GM23338 (cell line): ENCODE data around the gene GRAMD1C. TPM values are rescaled to one million over a fixed set of nuclear protein-coding genes. Genes with fewer than 3 reads are reported as not detected.

Source experiments
- ATAC-seq: fragments of 200-7000 bp; cut with Tn5 transposase; 3 replicates; pipeline ENCODE4 v1.9.1; 2020
- DNase-seq: peaks from one replicate; pipeline ENCODE4 v3.0.0-alpha.2; 2015; ENCODE audit warnings: low spot score
- H2AFZ ChIP-seq: fragments of 200-600 bp; sonication (generic); 2 replicates; pipeline ENCODE4 v1.8.0; 2016; ENCODE audit warnings: antibody characterized with exemption, mild to moderate bottlenecking, moderate library complexity
- H3F3A ChIP-seq: fragments of 200-600 bp; sonication (generic); replicated peaks from 2 replicates; pipeline ENCODE4 v1.8.0; 2017; ENCODE audit warnings: antibody characterized with exemption, mixed run types, low read depth
- H3K27ac ChIP-seq: fragments of 200-600 bp; sonication (generic); 2 replicates; pipeline ENCODE4 v1.6.1; 2016; ENCODE audit warnings: low read depth
- H3K27me3 ChIP-seq: fragments of 200-600 bp; sonication (generic); 2 replicates; pipeline ENCODE4 v1.8.0; 2016; ENCODE audit warnings: mild to moderate bottlenecking, mixed run types, moderate library complexity; ENCODE audit not compliant: insufficient read depth
- H3K36me3 ChIP-seq: fragments of 200-600 bp; sonication (generic); 2 replicates; pipeline ENCODE4 v1.8.0; 2016; ENCODE audit warnings: mild to moderate bottlenecking; ENCODE audit not compliant: insufficient read depth
- H3K4me1 ChIP-seq: fragments of 200-600 bp; sonication (generic); 2 replicates; pipeline ENCODE4 v1.8.0; 2016; ENCODE audit warnings: mild to moderate bottlenecking, moderate library complexity; ENCODE audit not compliant: insufficient read depth
- H3K4me2 ChIP-seq: fragments of 200-600 bp; sonication (generic); 2 replicates; pipeline ENCODE4 v1.7.1; 2017; ENCODE audit warnings: mixed run types
- H3K4me3 ChIP-seq: fragments of 200-600 bp; sonication (generic); 2 replicates; pipeline ENCODE4 v1.6.1; 2016; ENCODE audit warnings: mixed run types
- H3K79me2 ChIP-seq: fragments of 200-600 bp; sonication (generic); replicated peaks from 2 replicates; pipeline ENCODE4 v1.8.0; 2017; ENCODE audit warnings: mild to moderate bottlenecking; ENCODE audit not compliant: insufficient read depth
- H3K9me2 ChIP-seq: fragments of 200-600 bp; sonication (generic); 2 replicates; pipeline ENCODE4 v1.8.0; 2017; ENCODE audit not compliant: insufficient read depth
- H4K20me1 ChIP-seq: fragments of 200-600 bp; sonication (generic); replicated peaks from 2 replicates; pipeline ENCODE4 v1.8.0; 2017; ENCODE audit warnings: mild to moderate bottlenecking; ENCODE audit not compliant: insufficient read depth
- H3K27ac Mint-ChIP-seq: 2 replicates; pipeline ENCODE4 v1.8.0; 2020; ENCODE audit warnings: inconsistent platforms, mild to moderate bottlenecking, moderate library complexity, mixed read lengths
- H3K27me3 Mint-ChIP-seq: 3 replicates; pipeline ENCODE4 v1.8.0; 2022; ENCODE audit warnings: low read depth, mild to moderate bottlenecking, moderate library complexity, mixed read lengths, inconsistent platforms; ENCODE audit not compliant: insufficient read depth, poor library complexity
- H3K36me3 Mint-ChIP-seq: 3 replicates; pipeline ENCODE4 v1.8.0; 2021; ENCODE audit warnings: low read depth, mild to moderate bottlenecking, inconsistent platforms, moderate library complexity, mixed read lengths
- H3K4me1 Mint-ChIP-seq: 3 replicates; pipeline ENCODE4 v1.8.0; 2020; ENCODE audit warnings: mild to moderate bottlenecking, inconsistent platforms, mixed read lengths
- H3K4me3 Mint-ChIP-seq: 3 replicates; pipeline ENCODE4 v1.8.0; 2021; ENCODE audit warnings: moderate library complexity, mild to moderate bottlenecking, inconsistent platforms, mixed read lengths
- H3K9me3 Mint-ChIP-seq: 3 replicates; pipeline ENCODE4 v1.8.0; 2020; ENCODE audit warnings: moderate library complexity, mild to moderate bottlenecking, inconsistent platforms, mixed read lengths
- CREB1 ChIP-seq: fragments of 250-450 bp; sonication (Bioruptor Pico); IDR thresholded peaks from 2 replicates; pipeline ENCODE4 v1.5.0; 2020; ENCODE audit warnings: low read depth, mild to moderate bottlenecking, moderate library complexity
- CTCF ChIP-seq, 2 experiments: fragments of 200-600 bp in 1 of 2; sonication (generic) in 1 of 2; conservative IDR thresholded peaks; 2 replicates each; pipeline versions ENCODE4 v1.5.1 to v1.6.1; 2016 to 2017; ENCODE audit warnings: antibody characterized with exemption in 2 of 2, low read depth in 2 of 2, mild to moderate bottlenecking in 2 of 2, moderate library complexity in 1 of 2
- ETS1 ChIP-seq: IDR thresholded peaks from 2 replicates; pipeline ENCODE4 v1.6.1; 2016; ENCODE audit warnings: antibody characterized with exemption
- EZH2phosphoT487 ChIP-seq: fragments of 200-600 bp; sonication (generic); IDR thresholded peaks from one replicate; pipeline ENCODE4 v1.8.1; 2018; ENCODE audit warnings: antibody characterized with exemption; ENCODE audit not compliant: unreplicated experiment
- JUNB ChIP-seq: IDR thresholded peaks from one replicate; pipeline ENCODE4 v1.6.1; 2016; ENCODE audit warnings: antibody characterized with exemption; ENCODE audit not compliant: unreplicated experiment
- POLR2AphosphoS5 ChIP-seq: IDR thresholded peaks from 2 replicates; pipeline ENCODE4 v1.6.1; 2016; ENCODE audit warnings: antibody characterized with exemption, low read depth
- REST ChIP-seq: IDR thresholded peaks from one replicate; pipeline ENCODE4 v1.6.1; 2018; ENCODE audit warnings: antibody characterized with exemption; ENCODE audit not compliant: unreplicated experiment
- STAT1 ChIP-seq: IDR thresholded peaks from one replicate; pipeline ENCODE4 v1.6.1; 2016; ENCODE audit warnings: antibody characterized with exemption; ENCODE audit not compliant: unreplicated experiment
- ZNF114 ChIP-seq: fragments of 250-450 bp; sonication (Bioruptor Pico); IDR thresholded peaks from 2 replicates; pipeline ENCODE4 v1.5.0; 2020; ENCODE audit warnings: mild to moderate bottlenecking, moderate library complexity
- ZNF331 ChIP-seq: fragments of 250-450 bp; sonication (Bioruptor Pico); IDR thresholded peaks from 2 replicates; pipeline ENCODE4 v1.5.0; 2020; ENCODE audit warnings: low read depth, mild to moderate bottlenecking, moderate library complexity
- polyA plus RNA-seq: library from polyadenylated mRNA; unstranded; fragments of >200 nt; fragmentation: Nextera tagmentation; extraction: Ambion mirVana; gene quantifications from 2 replicates; pipeline ENCODE4 v1.2.1, GENCODE V29; 2016
- total RNA-seq: library from RNA; depleted of rRNA; stranded (reverse); fragments of >200 nt; shearing (Covaris generic); gene quantifications from 2 replicates; pipeline ENCODE4 v1.2.3, GENCODE V29; 2014

Gene GRAMD1C
- total and polyA plus RNA-seq, 2 experiments from 2014 or later: 3.3 to 3.6 TPM

GRCh38 chr3:113910966-113911365 is 72.4 kb downstream of the GRAMD1C start:
- Mint-ChIP-seq H3K27me3 (peaks cover 2% of the 10 kb centered on the region), H3K9me3 (no peaks in the 10 kb centered on the region), H3K36me3 (no peaks in the 10 kb centered on the region), H3K4me3 (no peak overlapping the region), H3K4me1 (peaks cover 4% of the 10 kb centered on the region; the same call in 1 of the 3 replicates), H3K27ac (no peak overlapping the region)
- H3K4me1 ChIP-seq: no peaks in the 10 kb centered on the region
- TF ChIP-seq EZH2phosphoT487: no peak
- TF ChIP-seq JUNB: no peak
- ATAC-seq (no peak), DNase-seq (no peak)
- H3K79me2 ChIP-seq: no peaks in the 10 kb centered on the region
- H3K27ac ChIP-seq: no peak overlapping the region
- H3K27me3 ChIP-seq: no peaks in the 10 kb centered on the region
- no peak overlapping the region for H3K4me2 ChIP-seq
- no peaks in the 10 kb centered on the region for H3K36me3 ChIP-seq
- no peaks in the 10 kb centered on the region for H3F3A ChIP-seq
- no peak overlapping the region for H3K4me3 ChIP-seq
- H2AFZ ChIP-seq: no peak overlapping the region
- no peaks in the 10 kb centered on the region for H3K9me2 ChIP-seq
- H4K20me1 ChIP-seq: no peaks in the 10 kb centered on the region

- Histone ChIP-seq H3K4me2 (no peak overlapping the region), H3K27me3 (no peaks in the 10 kb centered on the region), H3K79me2 (no peaks in the 10 kb centered on the region), H3K36me3 (no peaks in the 10 kb centered on the region), H3K9me2 (no peaks in the 10 kb centered on the region), H2AFZ (no peak overlapping the region), H3F3A (no peaks in the 10 kb centered on the region), H4K20me1 (no peaks in the 10 kb centered on the region), H3K27ac (no peak overlapping the region), H3K4me3 (no peak overlapping the region), H3K4me1 (no peaks in the 10 kb centered on the region)
- Mint-ChIP-seq H3K4me3 (no peak overlapping the region), H3K27ac (no peak overlapping the region), H3K36me3 (no peaks in the 10 kb centered on the region), H3K4me1 (peaks cover 4% of the 10 kb centered on the region; the same call in 1 of the 3 replicates), H3K27me3 (peaks cover 2% of the 10 kb centered on the region), H3K9me3 (no peaks in the 10 kb centered on the region)
- peak; percentile 94 for DNase-seq
- TF ChIP-seq POLR2AphosphoS5: no peak
- TF ChIP-seq JUNB: no peak
- TF ChIP-seq ZNF331 (CRISPR knock-in tag): no peak
- TF ChIP-seq REST: no peak
- no peak for TF ChIP-seq CREB1 (CRISPR knock-in tag)
- TF ChIP-seq ETS1: no peak
- TF ChIP-seq CTCF (conservative IDR thresholded peaks at IDR 0.05; ENCODE audit: low read depth in 2 of 2): peak; percentile 80 to 89
- no peak for TF ChIP-seq STAT1
- TF ChIP-seq ZNF114 (CRISPR knock-in tag): no peak
- peak; percentile 97 for ATAC-seq
Observed at GRCh38 chr3:113912552-113913236, 74.1 kb downstream of the GRAMD1C start.
